Transverse colon (tissue), 4 donors: ENCODE measurements around the gene PCBD1. TPM values are rescaled to one million over a fixed set of nuclear protein-coding genes. Genes with fewer than 3 reads are reported as not detected.

Experiments
- DNase-seq: peaks from one replicate; pipeline ENCODE4 v3.0.0-alpha.2; 2019
- H3K27ac ChIP-seq, 4 donors: fragments of 200-600 bp; sonication (generic); 2 replicates each; pipeline ENCODE4 v1.5.1; 2016 to 2018; ENCODE audit warnings: inconsistent platforms in 4 of 4
- H3K27me3 ChIP-seq: fragments of 200-600 bp; sonication (generic); 2 replicates; pipeline ENCODE4 v1.5.1; 2017; ENCODE audit warnings: inconsistent platforms
- H3K36me3 ChIP-seq, 4 donors: fragments of 200-600 bp; sonication (generic); 2 replicates each; pipeline ENCODE4 v1.5.1; 2017 to 2019; ENCODE audit warnings: inconsistent platforms in 4 of 4
- H3K4me1 ChIP-seq, 4 donors: fragments of 200-600 bp; sonication (generic); 2 replicates each; pipeline ENCODE4 v1.5.1; 2017 to 2020; ENCODE audit warnings: inconsistent platforms in 4 of 4
- H3K4me3 ChIP-seq, 4 donors: fragments of 200-600 bp; sonication (generic); 1 replicate in 1 of 4; 2 replicates in 3 of 4; pipeline versions ENCODE4 v1.5.1 to v1.6.1; 2017 to 2019; ENCODE audit warnings: inconsistent platforms in 4 of 4
- H3K9me3 ChIP-seq, 2 donors: fragments of 200-600 bp; sonication (generic); 2 replicates each; pipeline ENCODE4 v1.5.1; 2017 to 2019; ENCODE audit warnings: inconsistent platforms in 2 of 2
- CTCF ChIP-seq, 5 experiments: fragments of 200-600 bp in 3 of 5; fragments of 450-650 bp in 2 of 5; sonication (generic) in 3 of 5; IDR thresholded peaks; 1 replicate in 2 of 5; 2 replicates in 3 of 5; pipeline ENCODE4 v1.5.1; 2016 to 2017; ENCODE audit warnings: antibody characterized with exemption in 5 of 5, inconsistent platforms in 3 of 5, mild to moderate bottlenecking in 2 of 5, moderate library complexity in 1 of 5
- EP300 ChIP-seq: sonication (generic); formaldehyde crosslinking; IDR thresholded peaks from one replicate; pipeline ENCODE4 v1.6.1; 2017; ENCODE audit warnings: antibody characterized with exemption, low read depth
- POLR2A ChIP-seq: fragments of 450-650 bp; IDR thresholded peaks from one replicate; pipeline ENCODE4 v1.6.1; 2016; ENCODE audit warnings: antibody characterized with exemption, mild to moderate bottlenecking, moderate library complexity
- POLR2AphosphoS5 ChIP-seq, 3 donors: sonication (generic); formaldehyde crosslinking; IDR thresholded peaks; one replicate each; pipeline ENCODE4 v1.6.1; 2016; ENCODE audit warnings: antibody characterized with exemption in 3 of 3
- WGBS, 2 donors: methylation state at CpG; one replicate each; pipeline ENCODE4 v1.1.5; 2018; ENCODE audit warnings: low coverage in 1 of 2; 5-methylcytosine and 5-hydroxymethylcytosine counted together
- in situ Hi-C, 4 donors: fragments of 200-750 bp; cut with MboI; loops; one replicate each; pipeline versions ENCODE4 v1.15.0 to v1.15.1; 2017; ENCODE audit warnings: low sequenced_read_pairs in 3 of 4, low pct_ligation_motif_present in 1 of 4, low pct_unique_long_range_greater_than_20kb in 1 of 4
- intact Hi-C: fragments of 100-400 bp; cut with DNase I; formaldehyde crosslinking; loops from one replicate; pipeline ENCODE4 v1.15.1; 2023; ENCODE audit warnings: low total_unique reads
- total RNA-seq, 4 donors: library from RNA; depleted of rRNA; stranded (reverse); fragments of >200 nt; gene quantifications; one replicate each; pipeline ENCODE4 v1.1.0, GENCODE V29; 2016

Gene PCBD1
- total RNA-seq, 4 donors from 2014 or later: 21.7 to 69.6 (median 44.8) TPM

GRCh38 chr10:70908406-70909296 lies 20.3 kb upstream of the PCBD1 start:
- Histone ChIP-seq H3K27ac (no peak overlapping the region), H3K4me3 (no peak overlapping the region), H3K9me3 (no peaks in the 10 kb centered on the region), H3K36me3 (no peaks in the 10 kb centered on the region), H3K4me1 (peaks cover 4 to 18% (median 10%) of the 10 kb centered on the region in 4 donors), H3K27me3 (no peaks in the 10 kb centered on the region)
- 64 to 86% methylated on average over 3 to 12 of the region's 12 CpGs for WGBS, 2 donors
- TF ChIP-seq POLR2AphosphoS5 (IDR thresholded peaks at IDR 0.05): no peak
- TF ChIP-seq EP300: no peak
- no peak for TF ChIP-seq CTCF (IDR thresholded peaks at IDR 0.05)
- no peak for TF ChIP-seq POLR2A
- DNase-seq: no peak
- intact Hi-C loops: no loop called here
- in situ Hi-C loops: loop anchor here in 1 of 4 donors (10.0 kb wide), 1 partner anchor 296 kb away; no protein-coding TSS in a partner anchor

GRCh38 chr10:70907637-70908405 lies 19.5 kb upstream of the PCBD1 start:
- Histone ChIP-seq H3K27me3 (no peaks in the 10 kb centered on the region), H3K27ac (no peak overlapping the region), H3K36me3 (no peaks in the 10 kb centered on the region), H3K9me3 (no peaks in the 10 kb centered on the region), H3K4me1 (peaks cover 4 to 23% (median 10%) of the 10 kb centered on the region in 4 donors), H3K4me3 (no peak overlapping the region)
- no peak for TF ChIP-seq CTCF (IDR thresholded peaks at IDR 0.05)
- TF ChIP-seq EP300: no peak
- no peak for TF ChIP-seq POLR2A
- no peak for TF ChIP-seq POLR2AphosphoS5 (IDR thresholded peaks at IDR 0.05)
- intact Hi-C loops (no loop called here), in situ Hi-C loops (loop anchor here in 1 of 4 donors (10.0 kb wide), 1 partner anchor 297 kb away; no protein-coding TSS in a partner anchor)
- WGBS, 2 donors: 68 to 74% methylated on average over 4 to 16 of the region's 16 CpGs
- DNase-seq: peak; percentile 3

- 52 to 54% methylated on average over 3 to 15 of the region's 15 CpGs for WGBS, 2 donors
- DNase-seq: peak; percentile 23
- intact Hi-C loops (no loop called here), in situ Hi-C loops (loop anchor here in 1 of 4 donors (10.0 kb wide), 1 partner anchor 298 kb away; no protein-coding TSS in a partner anchor)
- Histone ChIP-seq H3K9me3 (no peaks in the 10 kb centered on the region), H3K27ac (no peak overlapping the region), H3K4me3 (no peak overlapping the region), H3K36me3 (no peaks in the 10 kb centered on the region), H3K27me3 (no peaks in the 10 kb centered on the region), H3K4me1 (peaks cover 4 to 23% (median 10%) of the 10 kb centered on the region in 4 donors)
- TF ChIP-seq CTCF (IDR thresholded peaks at IDR 0.05): peak in 1 of 5 experiments; percentile 30
- TF ChIP-seq POLR2A: no peak
- TF ChIP-seq POLR2AphosphoS5 (IDR thresholded peaks at IDR 0.05): no peak
Observed at GRCh38 chr10:70906953-70907636, 18.7 kb upstream of the PCBD1 start.
